Measurements from ENCODE around the gene TRNT1.
A peak's percentile ranks its signal among the peaks of the same experiment; 100 is the strongest.

TRNT1 gene

DNA sequence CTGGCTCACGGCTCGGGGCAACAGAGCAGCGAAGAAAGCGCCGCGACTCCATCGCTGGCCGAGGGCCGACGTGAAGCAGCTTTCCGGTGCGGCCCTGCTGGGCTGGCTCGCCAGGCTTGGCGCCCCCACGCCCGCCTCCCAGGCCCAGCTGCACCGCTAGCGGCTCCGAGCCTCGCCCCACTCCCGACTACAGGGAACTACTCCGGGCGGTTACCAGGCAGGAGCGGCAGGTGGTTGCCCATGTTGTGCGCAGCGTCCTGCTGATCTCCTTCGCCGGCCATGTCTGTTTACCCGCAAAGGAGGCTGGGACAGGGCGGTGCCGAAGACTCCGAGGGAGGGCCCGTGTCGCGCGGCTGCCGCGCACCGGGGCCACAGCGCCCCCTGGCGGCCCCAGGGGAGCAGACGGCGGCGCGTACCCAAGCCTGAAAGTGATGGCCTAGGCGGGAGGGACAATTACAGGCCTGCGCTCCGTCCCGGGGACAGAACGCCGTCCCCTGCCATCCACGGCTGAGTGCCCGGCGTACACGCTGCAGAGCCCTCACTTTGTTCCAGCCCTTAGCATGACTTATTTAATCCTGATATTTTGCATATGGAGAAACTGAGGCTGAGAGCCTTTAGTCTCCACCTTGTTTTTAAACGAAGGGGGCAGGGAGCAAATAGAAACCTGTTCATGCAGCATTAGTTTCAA, 52.8 kb downstream of the TRNT1 start, which contains the start of gene CRBN:
Gene CRBN (minus strand): TSS at position 285 of the 688 bp plus-strand sequence. CDS start 4 bp downstream, at position 281.
- DNase-seq = peak; percentile 87

DNA sequence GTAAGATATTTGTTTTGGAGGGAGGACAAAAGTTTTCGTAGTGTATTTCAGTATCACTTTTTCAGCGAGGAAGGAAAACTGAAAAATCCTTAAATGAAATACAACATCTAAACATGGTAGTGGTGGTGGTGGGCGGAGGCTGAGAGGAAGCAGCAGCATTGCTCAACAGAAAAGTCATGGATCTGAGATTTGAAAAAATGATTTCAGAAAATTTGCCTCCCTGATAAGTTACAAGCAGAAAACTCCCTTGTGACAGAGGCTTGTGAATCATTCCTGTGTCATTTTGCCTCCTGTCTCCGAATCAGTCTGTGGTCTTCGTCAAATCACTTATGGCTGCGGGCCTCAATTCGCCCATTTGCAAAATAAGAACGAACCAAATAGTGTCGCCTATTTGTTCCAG, 53.7 kb downstream of the TRNT1 start:
- DNase-seq = no peak

DNA sequence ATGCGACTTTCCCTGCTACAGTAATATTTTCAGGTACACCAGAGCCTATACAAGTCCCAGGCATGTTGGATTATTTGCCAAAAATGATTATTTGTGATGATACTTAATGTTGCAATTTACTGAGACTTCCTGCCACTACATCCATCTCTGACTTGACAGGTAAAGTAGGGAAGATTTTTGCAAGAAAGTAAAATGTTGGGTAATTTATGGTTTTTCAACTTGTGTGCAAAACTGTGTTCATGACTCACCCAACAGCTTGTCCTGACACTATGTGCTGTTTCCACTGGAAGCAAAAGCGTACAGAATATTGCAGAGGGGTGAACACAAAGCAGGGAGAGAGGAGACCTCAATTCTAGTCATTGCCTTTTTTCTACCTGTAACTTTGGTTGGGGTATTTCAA, 58.1 kb downstream of the TRNT1 start:
- no peak for DNase-seq

DNA sequence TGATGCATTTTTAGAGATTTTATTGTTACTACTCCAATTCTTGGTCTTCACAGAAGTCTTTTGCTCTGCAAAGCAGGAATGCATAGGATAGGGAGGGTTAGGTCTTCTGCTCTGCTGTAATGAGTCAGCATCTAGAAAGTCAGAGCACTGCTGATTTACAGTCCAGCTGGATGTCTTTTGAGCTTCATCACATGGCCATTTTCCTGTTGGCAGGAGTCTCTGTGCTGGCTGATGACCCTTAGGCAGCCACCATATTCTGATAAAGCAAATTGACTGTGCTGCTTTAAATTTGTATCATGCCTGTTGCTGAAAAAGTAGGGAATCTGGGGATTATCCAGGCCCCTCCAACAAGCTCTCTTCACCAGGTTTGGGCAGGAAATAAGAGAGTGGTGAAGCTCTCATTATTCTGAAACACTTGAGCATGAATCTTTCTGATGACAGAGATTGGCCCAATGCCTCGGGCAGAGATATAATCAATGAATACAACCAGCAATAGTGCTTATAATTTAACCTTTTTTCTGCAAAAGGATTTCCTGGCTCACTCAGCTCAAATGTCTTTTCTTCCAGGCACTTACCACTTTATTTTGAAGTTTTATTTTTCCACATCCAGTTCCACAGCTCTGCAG, 62.5 kb downstream of the TRNT1 start:
- DNase-seq = no peak

DNA sequence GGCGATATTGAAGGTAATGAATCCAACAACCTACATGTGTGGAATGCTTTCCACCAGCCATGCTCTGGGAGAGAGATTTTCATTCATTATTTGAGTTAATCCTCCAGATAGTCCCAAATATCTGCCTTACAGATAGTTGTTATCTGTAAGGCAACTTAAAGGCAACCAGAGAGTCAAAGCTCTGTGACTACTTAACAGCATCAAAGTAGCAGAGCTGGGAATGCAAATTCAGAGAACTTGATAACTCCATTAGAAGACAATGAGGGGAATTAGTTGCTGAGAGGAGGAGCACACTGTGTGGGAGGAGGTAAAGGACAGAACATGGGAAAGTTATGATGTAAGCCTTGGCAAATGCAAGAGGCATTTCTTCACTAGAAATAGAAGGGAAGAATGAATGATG, 63.2 kb downstream of the TRNT1 start:
- DNase-seq = no peak

DNA sequence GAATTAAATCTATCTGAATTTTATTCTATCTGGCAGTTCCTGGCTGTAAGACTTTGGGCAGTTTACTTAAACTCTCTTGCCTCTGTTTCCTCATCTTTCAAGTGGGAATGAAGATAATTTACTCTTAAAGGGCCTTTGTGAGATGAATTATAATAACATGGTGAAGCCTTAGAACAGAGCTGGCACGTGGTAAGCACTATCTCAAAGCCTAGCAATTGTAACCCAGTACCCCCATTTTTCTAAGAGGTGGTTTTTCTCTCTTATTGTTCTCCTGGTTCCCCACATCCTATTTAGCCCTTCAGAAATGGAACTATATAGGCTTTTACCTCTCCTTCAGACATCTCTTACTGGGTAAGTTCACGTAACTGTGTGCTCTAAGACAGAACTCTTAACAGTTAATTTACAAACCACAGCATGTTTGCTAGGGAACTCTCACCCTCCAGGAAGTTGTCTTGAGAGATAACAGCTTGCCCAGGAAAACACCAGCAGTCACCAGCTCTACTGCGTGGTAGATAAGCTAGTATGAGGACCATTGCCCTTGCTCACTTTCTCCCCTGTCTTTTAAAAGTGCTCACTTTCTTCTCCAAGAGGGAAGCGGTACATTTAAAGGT, 65.0 kb downstream of the TRNT1 start:
- peak; percentile 92 for DNase-seq

DNA sequence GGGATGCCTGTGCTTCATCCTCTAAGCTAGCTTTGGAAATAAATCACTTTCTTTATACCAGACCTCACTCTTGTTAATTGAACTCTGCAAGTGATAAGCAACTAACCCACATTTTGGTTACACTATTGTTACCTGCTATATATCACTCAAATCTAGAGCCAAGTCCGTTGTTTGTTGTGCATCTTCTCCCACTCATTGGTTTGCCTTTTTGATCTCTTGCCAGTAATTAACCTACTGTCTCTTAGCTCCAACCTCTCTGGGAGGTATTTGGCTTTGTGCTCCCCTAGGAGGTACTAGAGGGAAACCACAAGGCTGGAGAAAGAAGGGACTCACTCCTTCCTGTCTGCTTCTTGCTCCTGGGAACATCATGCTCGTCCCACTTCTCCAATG, 65.5 kb downstream of the TRNT1 start:
- no peak for DNase-seq

DNA sequence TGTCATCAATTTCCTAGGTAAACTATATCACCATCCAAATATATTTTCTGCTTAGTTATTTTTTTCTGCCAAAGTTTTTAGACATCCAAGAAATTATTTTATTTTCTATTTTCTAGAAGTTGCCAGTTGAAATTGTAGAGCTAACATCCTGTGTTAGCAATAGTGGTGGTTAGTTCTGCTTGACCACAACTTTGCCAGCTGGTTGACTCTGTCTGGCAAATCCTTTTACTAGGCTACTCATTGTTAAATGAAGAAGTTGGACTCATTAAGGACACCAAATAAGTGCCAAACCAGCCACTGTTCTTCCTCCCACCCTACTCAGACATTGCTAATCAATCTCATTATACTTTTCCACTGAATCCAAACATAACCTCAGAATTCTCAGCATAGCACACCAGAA, 68.1 kb downstream of the TRNT1 start:
- no peak for DNase-seq

DNA sequence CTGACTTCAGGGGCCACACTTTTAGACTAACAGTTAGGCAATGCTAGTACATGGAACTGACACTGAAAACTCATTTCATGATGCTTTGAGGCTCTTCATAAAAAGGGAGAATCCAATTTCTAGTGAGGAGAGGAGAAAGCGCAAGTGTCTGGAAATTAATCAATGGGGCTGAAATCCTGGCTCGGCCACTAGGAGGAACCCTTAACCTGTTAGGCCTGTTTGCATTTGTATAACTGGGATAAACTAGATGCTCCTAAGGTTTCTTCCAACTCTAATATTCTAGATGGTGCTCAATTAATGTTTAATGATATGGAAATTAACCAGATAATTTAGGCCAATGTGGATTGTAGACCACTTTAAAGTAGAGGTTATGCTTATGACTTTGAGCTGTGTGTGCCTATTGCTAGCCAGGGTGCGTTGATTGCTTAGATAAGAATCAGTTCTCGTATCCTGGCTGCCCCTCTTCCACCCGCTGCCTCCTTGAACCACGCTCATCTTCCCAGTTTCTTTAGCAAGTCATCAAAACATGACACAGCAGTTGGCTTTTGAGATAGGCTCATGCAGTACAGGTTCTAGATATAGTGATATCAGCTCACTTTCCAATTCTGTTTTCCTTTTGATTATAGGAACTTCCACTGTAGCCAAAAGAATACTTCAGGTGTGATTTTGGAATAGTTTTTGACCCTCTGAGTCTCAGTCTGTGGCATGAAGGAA, 69.6 kb downstream of the TRNT1 start:
- DNase-seq = peak; percentile 42
